GM19395 (cell line): ENCODE data around the gene PCTP.
A peak's percentile ranks its signal among the peaks of the same experiment; 100 is the strongest.

Source experiments
- ATAC-seq: cut with Tn5 transposase; IDR thresholded peaks from one replicate; pipeline ENCODE4 v1.9.1; 2021; ENCODE audit warnings: mild to moderate bottlenecking, moderate library complexity; ENCODE audit not compliant: unreplicated experiment

PCTP gene

GRCh38 chr17:55750750-55751657 is at the start of gene PCTP:
Gene PCTP, plus strand, starts transcription at chr17:55751051. Its CDS starts 53 bp downstream, at chr17:55751104.
- peak; percentile 98 for ATAC-seq

DNA sequence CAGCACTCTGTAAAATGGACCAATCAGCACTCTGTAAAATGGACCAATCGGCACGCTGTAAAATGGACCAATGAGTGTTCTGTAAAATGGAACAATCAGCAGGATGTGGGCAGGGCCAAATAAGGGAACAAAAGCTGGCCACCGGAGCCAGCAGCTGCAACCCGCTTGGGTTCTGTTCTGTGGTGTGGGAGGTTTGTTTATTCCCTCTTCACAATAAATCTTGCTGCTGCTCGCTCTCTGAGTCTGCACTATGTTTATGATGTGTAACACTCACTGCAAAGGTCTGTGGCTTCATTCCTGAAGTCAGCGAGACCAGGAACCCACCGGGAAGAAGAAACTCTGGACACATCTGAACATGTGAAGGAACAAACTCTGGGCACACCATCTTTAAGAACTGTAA is 48.7 kb upstream of the PCTP start:
- no peak for ATAC-seq

GRCh38 chr17:55704401-55704800 is 46.5 kb upstream of the PCTP start:
- no peak for ATAC-seq

DNA sequence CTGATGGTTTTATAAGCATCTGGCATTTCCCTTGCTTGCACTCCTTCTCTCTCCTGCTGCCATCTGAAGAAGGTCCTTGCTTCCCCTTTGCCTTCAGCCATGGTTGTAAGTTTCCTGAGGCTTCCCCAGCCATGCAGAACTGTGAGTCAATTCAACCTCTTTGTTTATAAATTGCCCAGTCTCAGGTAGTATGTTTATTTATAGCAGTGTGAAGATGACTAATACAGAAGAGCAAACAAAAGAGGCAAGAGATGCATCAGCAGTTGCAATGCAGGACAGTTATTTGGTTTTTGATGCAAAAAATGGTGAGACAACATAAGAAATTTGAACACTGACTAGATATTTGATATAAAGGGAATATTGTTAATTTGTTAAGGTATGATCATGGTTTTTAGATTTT is 45.0 kb upstream of the PCTP start:
- peak; percentile 87 for ATAC-seq

DNA sequence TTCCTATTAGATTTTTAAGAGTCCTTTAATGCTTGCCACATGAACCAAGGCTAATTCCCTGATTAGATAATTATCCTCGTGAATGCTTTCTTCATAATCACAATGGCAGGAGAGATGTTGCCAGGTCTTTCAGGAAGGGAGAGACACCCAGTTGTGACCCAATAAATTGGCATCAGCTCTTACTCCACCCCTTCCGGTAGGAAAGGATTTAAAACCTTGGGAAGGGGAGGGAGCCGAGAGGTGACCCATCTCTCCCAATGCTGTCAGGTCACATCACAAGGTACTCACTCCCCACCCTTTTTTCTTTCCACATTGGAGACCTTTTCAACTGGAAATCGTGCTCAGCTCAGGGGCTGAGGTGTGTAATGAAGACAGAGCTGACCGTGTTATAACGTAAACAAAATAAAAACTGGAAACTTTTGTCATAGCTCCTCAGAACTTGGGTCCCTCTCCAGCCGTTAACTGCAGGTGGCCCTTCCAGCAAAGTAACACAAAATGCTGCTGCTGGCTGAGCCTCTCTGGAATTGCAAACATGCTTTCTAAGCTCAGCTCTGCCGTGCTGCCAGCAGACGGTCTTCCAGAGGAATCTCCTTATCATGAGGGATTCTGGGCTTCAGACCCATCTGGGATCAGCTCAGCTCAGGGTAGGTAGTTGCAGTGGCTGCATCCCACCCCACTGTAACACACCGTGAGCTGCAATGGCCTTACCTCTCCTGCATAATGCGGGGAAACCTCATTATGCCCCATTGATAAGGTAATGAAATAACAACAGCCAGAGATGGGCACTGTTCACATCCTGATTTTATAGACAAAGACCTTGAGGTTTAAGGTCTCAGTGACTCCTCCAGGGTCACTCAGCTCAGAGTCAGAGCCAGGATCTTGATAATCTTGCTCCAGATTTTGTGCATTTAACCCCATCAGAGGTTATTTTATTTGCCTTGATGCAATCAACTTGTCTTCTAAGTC is 43.8 kb upstream of the PCTP start:
- ATAC-seq: no peak

GRCh38 chr17:55708175-55708974 is 42.5 kb upstream of the PCTP start:
- no peak for ATAC-seq

- no peak for ATAC-seq
These were observed 41.4 kb upstream of the PCTP start for GRCh38 chr17:55709440-55709839.

DNA sequence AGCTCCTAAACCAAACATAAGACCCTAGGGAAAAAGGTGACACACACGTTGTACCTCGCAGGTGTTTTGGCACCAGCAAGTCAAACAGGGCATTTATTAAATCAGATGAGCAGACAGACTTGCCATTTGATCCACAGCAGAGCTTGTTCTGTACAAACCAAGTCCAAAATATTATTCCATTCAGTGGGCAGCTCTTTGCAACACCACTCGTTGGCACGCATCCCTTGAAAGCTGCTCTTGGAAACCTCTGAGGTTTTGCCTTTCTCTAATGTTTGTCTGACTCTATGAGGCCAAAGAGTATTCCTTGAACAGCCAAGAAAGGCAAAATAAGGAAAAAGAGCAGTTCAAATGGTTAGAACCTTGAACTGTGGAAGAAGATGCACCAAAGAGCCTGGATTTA is 40.9 kb upstream of the PCTP start:
- ATAC-seq: no peak

GRCh38 chr17:55710410-55710809 is 40.4 kb upstream of the PCTP start:
- ATAC-seq: no peak

DNA sequence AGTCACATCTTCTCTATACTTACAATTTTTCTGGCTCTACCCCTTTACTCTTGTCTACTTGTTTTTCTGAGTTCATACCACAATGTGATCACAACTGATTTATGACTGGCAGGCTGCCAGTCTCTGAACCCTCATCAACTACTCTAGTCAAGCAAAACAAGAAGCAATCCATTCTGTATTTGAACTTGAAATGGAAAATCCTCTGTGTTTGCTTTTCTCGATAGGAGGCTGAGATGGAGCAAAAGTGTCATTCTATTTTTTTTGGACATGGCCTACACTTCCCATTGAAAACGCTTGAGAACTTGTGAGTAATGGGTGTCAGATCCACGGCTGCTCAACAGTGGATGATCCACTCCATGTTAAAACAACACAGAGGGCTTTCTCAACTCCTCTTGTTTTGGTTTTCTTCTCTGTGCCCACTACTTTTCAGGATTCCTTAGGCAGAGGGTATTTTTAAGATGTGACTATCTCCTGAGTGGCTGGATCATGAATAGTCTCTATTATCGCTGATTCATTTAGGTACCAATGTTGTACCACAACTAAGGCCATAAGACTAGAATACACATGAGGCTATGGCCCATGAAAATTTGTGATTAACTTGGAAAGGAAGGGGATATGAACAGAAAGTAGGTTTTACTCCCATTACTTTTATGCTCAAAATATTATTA is 39.9 kb upstream of the PCTP start:
- no peak for ATAC-seq

- no peak for ATAC-seq
These were observed 33.4 kb upstream of the PCTP start for GRCh38 chr17:55717432-55717831.

GRCh38 chr17:55717898-55718735 is 32.7 kb upstream of the PCTP start:
- ATAC-seq: no peak

DNA sequence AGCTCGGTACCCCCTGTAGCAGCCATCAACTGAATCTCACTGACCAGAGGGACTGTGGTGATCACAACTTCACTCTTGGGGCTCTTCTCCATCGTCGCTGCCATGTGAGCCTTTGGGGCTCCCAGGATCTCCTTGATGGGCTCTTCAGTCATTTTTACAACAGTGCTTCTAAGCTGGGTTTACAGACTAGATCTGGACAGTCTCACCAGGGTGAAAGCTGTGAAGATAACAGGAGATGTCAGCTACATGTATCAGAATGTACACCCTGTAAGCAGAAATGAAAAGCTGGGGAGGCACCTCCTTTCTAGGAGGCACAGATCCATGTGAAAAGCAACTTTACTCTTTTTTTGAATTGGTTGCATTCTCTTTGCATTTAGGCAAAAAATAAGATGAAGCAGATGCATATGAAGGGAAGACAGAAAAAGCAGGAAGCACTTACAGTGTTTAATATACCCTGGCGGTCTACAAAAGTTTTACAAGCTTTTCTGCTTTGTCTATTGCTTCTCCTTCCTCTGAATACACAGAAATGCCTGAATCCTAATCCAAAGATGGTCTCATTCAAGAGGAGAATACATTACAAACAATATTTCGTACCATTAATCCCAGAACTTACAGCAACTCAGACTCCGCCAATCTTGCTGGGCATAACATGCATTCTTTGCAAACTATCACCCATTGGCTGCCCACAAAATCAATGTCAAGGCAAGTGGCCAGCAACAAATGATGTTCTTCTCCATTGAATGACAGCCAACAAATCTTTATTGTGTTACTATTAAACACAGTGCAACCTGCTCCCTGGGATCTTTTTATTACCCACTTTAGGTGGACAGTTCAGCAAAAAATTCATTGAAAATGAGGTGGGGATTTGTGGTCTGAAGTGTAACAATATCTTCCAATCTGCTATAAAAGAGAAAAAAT is 29.7 kb upstream of the PCTP start:
- ATAC-seq: no peak

GRCh38 chr17:55722016-55722736 is 28.7 kb upstream of the PCTP start:
- no peak for ATAC-seq

- ATAC-seq: no peak
These were observed 27.9 kb upstream of the PCTP start, which contains the start of gene TMEM100 for GRCh38 chr17:55722742-55723487. Gene TMEM100, minus strand, starts transcription at chr17:55722864. Its CDS starts 1,794 bp downstream, at chr17:55721070.

DNA sequence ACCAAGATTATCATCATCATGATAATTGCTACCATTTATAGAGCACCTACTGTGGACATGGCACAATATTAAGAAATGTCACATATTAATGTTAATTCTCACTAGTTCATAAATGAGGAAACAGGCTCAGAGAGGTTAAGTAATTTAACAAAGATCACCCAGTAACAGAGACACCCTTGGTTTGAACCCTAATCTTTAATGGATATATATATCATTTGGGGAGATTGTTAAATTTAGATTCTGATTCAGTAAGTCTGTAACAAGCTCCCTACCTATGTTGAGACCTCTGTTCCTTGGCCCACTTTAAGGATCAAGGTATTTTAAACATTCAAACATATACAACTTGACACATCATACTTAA is 27.4 kb upstream of the PCTP start:
- ATAC-seq: no peak

GRCh38 chr17:55726440-55726839 is 24.4 kb upstream of the PCTP start:
- ATAC-seq: no peak
